Sigmoid colon (tissue), 7 donors: ENCODE data around the gene MED8. TPM values are rescaled to one million over a fixed set of nuclear protein-coding genes. Genes with fewer than 3 reads are reported as not detected.

Source experiments
- DNase-seq: peaks from one replicate; pipeline ENCODE4 v3.0.0-alpha.2; 2019
- H3K27ac ChIP-seq, 4 donors: fragments of 200-600 bp; sonication (generic); one replicate each; pipeline ENCODE4 v1.5.1; 2016 to 2019; ENCODE audit warnings: mild to moderate bottlenecking in 1 of 4
- H3K27me3 ChIP-seq, 3 donors: fragments of 200-600 bp; sonication (generic); one replicate each; pipeline ENCODE4 v1.5.1; 2019; ENCODE audit warnings: mild to moderate bottlenecking in 1 of 3
- H3K36me3 ChIP-seq, 4 donors: fragments of 200-600 bp; sonication (generic); one replicate each; pipeline ENCODE4 v1.5.1; 2016 to 2019
- H3K4me1 ChIP-seq, 4 donors: fragments of 200-600 bp; sonication (generic); one replicate each; pipeline ENCODE4 v1.5.1; 2017 to 2019
- H3K4me3 ChIP-seq, 4 donors: fragments of 200-600 bp; sonication (generic); one replicate each; pipeline ENCODE4 v1.5.1; 2017 to 2019; ENCODE audit warnings: mild to moderate bottlenecking in 2 of 4, moderate library complexity in 1 of 4
- H3K9me3 ChIP-seq, 4 donors: fragments of 200-600 bp in 3 of 4; sonication (generic) in 3 of 4; one replicate each; pipeline versions ENCODE4 v1.5.1 to v1.6.1; 2013 to 2019
- CTCF ChIP-seq, 4 experiments: fragments of 450-650 bp in 3 of 4; fragments of 200-600 bp in 1 of 4; IDR thresholded peaks; one replicate each; pipeline ENCODE4 v1.5.1; 2016 to 2019; ENCODE audit warnings: antibody characterized with exemption in 4 of 4, mild to moderate bottlenecking in 3 of 4, moderate library complexity in 2 of 4
- EP300 ChIP-seq, 4 donors: sonication (generic); formaldehyde crosslinking; IDR thresholded peaks; one replicate each; pipeline ENCODE4 v1.6.1; 2017; ENCODE audit warnings: antibody characterized with exemption in 4 of 4
- POLR2A ChIP-seq, 2 donors: fragments of 450-650 bp; IDR thresholded peaks; one replicate each; pipeline ENCODE4 v1.6.1; 2016; ENCODE audit warnings: antibody characterized with exemption in 2 of 2, mild to moderate bottlenecking in 2 of 2, moderate library complexity in 2 of 2
- POLR2AphosphoS5 ChIP-seq, 4 donors: sonication (generic); formaldehyde crosslinking; IDR thresholded peaks; one replicate each; pipeline ENCODE4 v1.6.1; 2017; ENCODE audit warnings: antibody characterized with exemption in 4 of 4
- WGBS, 2 donors: extraction: QIAGEN DNeasy Blood & Tissue Kit; methylation state at CpG; one replicate each; pipeline ENCODE4 v1.1.7; 2013; 5-methylcytosine and 5-hydroxymethylcytosine counted together
- intact Hi-C: fragments of 100-400 bp; cut with DNase I; formaldehyde crosslinking; loops from one replicate; pipeline ENCODE4 v1.15.1; 2023
- polyA plus RNA-seq, 3 donors: library from polyadenylated mRNA; stranded (reverse); fragments of 200-250 nt; gene quantifications; one replicate each; pipeline ENCODE4 v1.2.3, GENCODE V29; 2013
- total RNA-seq, 4 donors: library from RNA; depleted of rRNA; stranded (reverse); fragments of >200 nt; gene quantifications; one replicate each; pipeline ENCODE4 v1.1.0, GENCODE V29; 2016
- donor health status: healthy with polysubstance abuse.
- donor health status: Bipolar disorder and iron deficiency.
- donor health status: healthy.

The MED8 gene
- total and polyA plus RNA-seq, 7 donors = 25.3 to 43.9 (median 33.4) TPM

- intact Hi-C loops = no loop called here
- WGBS, 2 donors = 74 to 87% methylated on average over 5 of the region's 5 CpGs
- no peak for DNase-seq
These were observed 51.6 kb downstream of the MED8 start for GRCh38 chr1:43338001-43338400.

DNA sequence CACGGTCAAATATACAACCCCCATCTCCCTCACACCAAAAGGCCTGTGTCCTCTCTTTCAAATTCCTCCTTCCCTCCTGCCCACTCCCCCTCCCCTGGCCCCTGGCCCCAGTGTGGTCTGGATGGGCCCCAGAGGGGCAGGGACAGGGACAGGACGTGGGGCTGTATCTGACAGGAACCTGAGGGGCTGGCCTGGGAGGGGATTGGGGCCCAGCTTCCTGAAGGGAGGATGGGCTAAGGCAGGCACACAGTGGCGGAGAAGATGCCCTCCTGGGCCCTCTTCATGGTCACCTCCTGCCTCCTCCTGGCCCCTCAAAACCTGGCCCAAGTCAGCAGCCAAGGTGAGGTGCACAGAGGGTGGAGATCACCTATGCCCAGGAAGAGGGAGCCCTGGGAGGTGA lies 52.0 kb downstream of the MED8 start, which contains the start of gene MPL:
MPL (plus strand) TSS at position 231 of the 400 bp plus-strand sequence; CDS start at position 262, 31 bp downstream.
- H3K4me3 ChIP-seq = no peak within 1 kb of the TSS
- TF ChIP-seq POLR2AphosphoS5 (IDR thresholded peaks at IDR 0.05) = no peak
- no peak for TF ChIP-seq EP300 (IDR thresholded peaks at IDR 0.05)
- TF ChIP-seq CTCF (IDR thresholded peaks at IDR 0.05) = no peak
- no peak for TF ChIP-seq POLR2A (IDR thresholded peaks at IDR 0.05)
- no peaks in the 10 kb centered on the region for H3K27me3 ChIP-seq
- no peaks in the 10 kb centered on the region for H3K36me3 ChIP-seq
- no peaks in the 10 kb centered on the region for H3K9me3 ChIP-seq
- H3K4me1 ChIP-seq = no peaks in the 10 kb centered on the region
- WGBS, 2 donors = 53 to 84% methylated on average over 3 of the region's 3 CpGs
- intact Hi-C loops = no loop called here
- H3K27ac ChIP-seq = no peak within 1 kb of the TSS
- DNase-seq = peak; percentile 48

More at GRCh38 chr1:43338001-43338400, 51.6 kb downstream of the MED8 start:
- no peaks in the 10 kb centered on the region for H3K9me3 ChIP-seq
- no peaks in the 10 kb centered on the region for H3K4me1 ChIP-seq
- H3K4me3 ChIP-seq = no peak overlapping the region
- no peaks in the 10 kb centered on the region for H3K36me3 ChIP-seq
- H3K27ac ChIP-seq = no peak overlapping the region
- TF ChIP-seq CTCF (IDR thresholded peaks at IDR 0.05) = no peak
- TF ChIP-seq POLR2AphosphoS5 (IDR thresholded peaks at IDR 0.05) = no peak
- TF ChIP-seq EP300 (IDR thresholded peaks at IDR 0.05) = no peak
- no peak for TF ChIP-seq POLR2A (IDR thresholded peaks at IDR 0.05)
- no peaks in the 10 kb centered on the region for H3K27me3 ChIP-seq

- H3K4me1 ChIP-seq = no peaks in the 10 kb centered on the region
- no peaks in the 10 kb centered on the region for H3K27me3 ChIP-seq
- peak; percentile 15 for DNase-seq
- no peaks in the 10 kb centered on the region for H3K9me3 ChIP-seq
- TF ChIP-seq POLR2AphosphoS5 (IDR thresholded peaks at IDR 0.05) (no peak), CTCF (IDR thresholded peaks at IDR 0.05) (no peak), EP300 (IDR thresholded peaks at IDR 0.05) (no peak), POLR2A (IDR thresholded peaks at IDR 0.05) (no peak)
- WGBS, 2 donors = 81 to 86% methylated on average over 7 of the region's 7 CpGs
- no peaks in the 10 kb centered on the region for H3K36me3 ChIP-seq
- intact Hi-C loops = no loop called here
- H3K27ac ChIP-seq = no peak overlapping the region
- H3K4me3 ChIP-seq = no peak overlapping the region
These were observed 55.0 kb downstream of the MED8 start for GRCh38 chr1:43334453-43335205.

Other genes with a start within 250 kb of the MED8 start
- 10 to 100 TPM; 34.9 to 48.7 (median 41.6) TPM for gene EBNA1BP2, start 217.5 kb downstream of the MED8 start, total RNA-seq
- gene EBNA1BP2, start 217.5 kb downstream of the MED8 start, polyA plus RNA-seq = 10 to 100 TPM; 51.6 to 75.0 (median 63.7) TPM
- gene CFAP57, start 217.5 kb downstream of the MED8 start, total RNA-seq = under 1 TPM in 1 of 4 donors, not detected in 3; under 0.01 TPM
- under 1 TPM in 1 of 3 donors, not detected in 2; 0.06 TPM for gene CFAP57, start 217.5 kb downstream of the MED8 start, polyA plus RNA-seq
- not detected for gene TMEM125, start 119.8 kb downstream of the MED8 start, total RNA-seq
- 10 to 100 TPM; 29.4 to 41.7 (median 29.6) TPM for gene TMEM125, start 119.8 kb downstream of the MED8 start, polyA plus RNA-seq
- gene C1orf210, start 104.2 kb downstream of the MED8 start, total RNA-seq = 1 to 10 TPM in 1 of 4 donors, not detected in 3; 2.1 TPM
- gene C1orf210, start 104.2 kb downstream of the MED8 start, polyA plus RNA-seq = 10 to 100 TPM; 44.6 to 68.5 (median 64.3) TPM
- 10 to 100 TPM in 3 of 4 donors, 1 to 10 TPM in 1; 8.8 to 33.8 (median 10.2) TPM for gene TIE1, start 88.8 kb downstream of the MED8 start, total RNA-seq
- 1 to 10 TPM; 1.2 to 9.5 (median 1.8) TPM for gene TIE1, start 88.8 kb downstream of the MED8 start, polyA plus RNA-seq
- not detected for gene MPL, start 52.0 kb downstream of the MED8 start, total RNA-seq
- gene MPL, start 52.0 kb downstream of the MED8 start, polyA plus RNA-seq = not detected
- gene CDC20, start 30.8 kb downstream of the MED8 start, total RNA-seq = 1 to 10 TPM in 2 of 4 donors, under 1 TPM in 2; 0.66 to 3.4 (median 1.2) TPM
- 10 to 100 TPM; 11.4 to 65.7 (median 17.1) TPM for gene CDC20, start 30.8 kb downstream of the MED8 start, polyA plus RNA-seq
- 10 to 100 TPM; 26.8 to 39.6 (median 29.5) TPM for gene ELOVL1, start 21.8 kb downstream of the MED8 start, total RNA-seq
- 100 to 1,000 TPM in 1 of 3 donors, 10 to 100 TPM in 2; 43.2 to 155 (median 63.6) TPM for gene ELOVL1, start 21.8 kb downstream of the MED8 start, polyA plus RNA-seq
- gene SZT2, start 99 bp upstream of the MED8 start, total RNA-seq = 10 to 100 TPM; 19.1 to 47.4 (median 25.2) TPM
- 10 to 100 TPM in 1 of 3 donors, 1 to 10 TPM in 2; 4.6 to 39.2 (median 4.8) TPM for gene SZT2, start 99 bp upstream of the MED8 start, polyA plus RNA-seq
- gene HYI, start 64.1 kb upstream of the MED8 start, total RNA-seq = 100 to 1,000 TPM in 1 of 4 donors, 10 to 100 TPM in 3; 65.8 to 104 (median 78.7) TPM
- 10 to 100 TPM; 40.4 to 72.8 (median 55.9) TPM for gene HYI, start 64.1 kb upstream of the MED8 start, polyA plus RNA-seq
- gene PTPRF, start 141.1 kb upstream of the MED8 start, total RNA-seq = 10 to 100 TPM; 38.2 to 78.7 (median 42.9) TPM
- gene PTPRF, start 141.1 kb upstream of the MED8 start, polyA plus RNA-seq = 100 to 1,000 TPM in 1 of 3 donors, 10 to 100 TPM in 2; 18.6 to 125 (median 31.7) TPM